Esophagus muscularis mucosa (tissue), 3 donors: ENCODE measurements around the gene TENT4B.

ENCODE experiments used
- EP300 ChIP-seq: sonication (generic); formaldehyde crosslinking; IDR thresholded peaks from one replicate; pipeline ENCODE4 v1.6.1; 2017; ENCODE audit warnings: antibody characterized with exemption
- TF ChIP-seq, protein P1 (sequence below), 3 experiments: fragments of 200-600 bp in 2 of 3; fragments of 450-650 bp in 1 of 3; sonication (generic) in 2 of 3; IDR thresholded peaks; one replicate each; pipeline ENCODE4 v1.5.1; 2017 to 2019; ENCODE audit warnings: antibody characterized with exemption in 3 of 3, mild to moderate bottlenecking in 2 of 3, moderate library complexity in 1 of 3

DNA sequence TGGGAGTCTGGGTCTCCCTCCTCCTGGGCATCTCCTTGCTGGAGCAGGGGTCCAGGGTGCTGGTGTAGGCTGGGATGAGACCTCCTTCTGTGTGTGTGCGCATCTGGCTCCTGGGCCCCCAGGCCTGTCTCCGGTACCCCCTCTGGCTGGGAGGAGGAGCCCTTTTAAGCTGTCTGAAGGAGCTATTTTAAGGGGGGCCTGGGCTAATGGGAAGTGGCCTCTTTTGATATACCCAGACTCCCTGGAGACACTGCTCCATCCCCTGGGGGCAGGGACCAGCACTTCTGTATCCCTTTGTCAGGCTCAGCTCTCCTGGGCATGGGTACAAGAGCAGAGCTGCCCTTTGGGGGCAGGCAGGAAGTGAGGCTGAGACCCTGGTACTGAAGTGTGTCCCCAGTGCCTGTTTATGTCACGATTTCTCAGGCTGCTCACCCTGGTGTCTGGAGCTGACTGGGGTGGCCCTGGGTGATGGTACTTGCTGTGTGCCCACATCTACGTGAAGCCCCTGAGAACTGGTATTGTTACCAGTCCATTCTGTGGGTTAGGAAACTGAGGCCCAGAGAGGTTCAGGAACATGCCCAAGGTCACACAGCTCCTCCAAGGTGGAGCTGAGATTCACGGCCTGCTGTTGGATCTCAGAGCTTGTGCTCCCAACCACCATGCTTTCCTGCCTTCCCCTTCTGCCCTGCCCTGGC is 119.7 kb downstream of the TENT4B start:
- TF ChIP-seq, protein P1, sequence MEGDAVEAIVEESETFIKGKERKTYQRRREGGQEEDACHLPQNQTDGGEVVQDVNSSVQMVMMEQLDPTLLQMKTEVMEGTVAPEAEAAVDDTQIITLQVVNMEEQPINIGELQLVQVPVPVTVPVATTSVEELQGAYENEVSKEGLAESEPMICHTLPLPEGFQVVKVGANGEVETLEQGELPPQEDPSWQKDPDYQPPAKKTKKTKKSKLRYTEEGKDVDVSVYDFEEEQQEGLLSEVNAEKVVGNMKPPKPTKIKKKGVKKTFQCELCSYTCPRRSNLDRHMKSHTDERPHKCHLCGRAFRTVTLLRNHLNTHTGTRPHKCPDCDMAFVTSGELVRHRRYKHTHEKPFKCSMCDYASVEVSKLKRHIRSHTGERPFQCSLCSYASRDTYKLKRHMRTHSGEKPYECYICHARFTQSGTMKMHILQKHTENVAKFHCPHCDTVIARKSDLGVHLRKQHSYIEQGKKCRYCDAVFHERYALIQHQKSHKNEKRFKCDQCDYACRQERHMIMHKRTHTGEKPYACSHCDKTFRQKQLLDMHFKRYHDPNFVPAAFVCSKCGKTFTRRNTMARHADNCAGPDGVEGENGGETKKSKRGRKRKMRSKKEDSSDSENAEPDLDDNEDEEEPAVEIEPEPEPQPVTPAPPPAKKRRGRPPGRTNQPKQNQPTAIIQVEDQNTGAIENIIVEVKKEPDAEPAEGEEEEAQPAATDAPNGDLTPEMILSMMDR (IDR thresholded peaks at IDR 0.05): no peak
- no peak for TF ChIP-seq EP300
